ENCODE data around the gene ARHGAP45. TPM values are rescaled to one million over a fixed set of nuclear protein-coding genes. Genes with fewer than 3 reads are reported as not detected.
A peak's percentile ranks its signal among the peaks of the same experiment; 100 is the strongest.

The ARHGAP45 gene
- total and polyA plus RNA-seq, 9 of the 15 experiments (the other 6 are each of a cell fraction or from before 2014, with no cell fraction given): 0.08 to 22.1 (median 4.2) TPM

- TF ChIP-seq CEBPB (tag; IDR thresholded peaks at IDR 0.05) (0 out of 2 replicates have a peak, but pooled peaks have one; percentile 13), ZNF586 (CRISPR knock-in tag; conservative IDR thresholded peaks at IDR 0.05) (no peak)
- Histone ChIP-seq H3K79me2 (ENCODE audit: control insufficient read depth, insufficient read depth, low read length) (peaks cover 42% of the 10 kb centered on the region), H3K4me2 (ENCODE audit: insufficient read depth, low read length) (peak overlapping the region; percentile 88), H3K4me1 (replicated peaks in 1 of 2; ENCODE audit: control insufficient read depth in 2 of 2, insufficient read depth in 2 of 2, low read length in 2 of 2) (peaks cover 19 to 65% of the 10 kb centered on the region in 2 experiments; a peak in 4 of 5 replicates), H2AFZ (ENCODE audit: low read depth, low read length) (no peak overlapping the region), H3K9ac (ENCODE audit: insufficient read depth in 1 of 2, low read depth in 2 of 2, low read length in 2 of 2) (peak overlapping the region; percentile 87 to 100), H3K9me1 (ENCODE audit: control insufficient read depth, insufficient read depth, low read length) (no peaks in the 10 kb centered on the region), H3K9me3 (replicated peaks; ENCODE audit: control insufficient read depth, insufficient read depth, low read depth, low read length) (peaks cover under 1% of the 10 kb centered on the region; the same call in 1 of the 2 replicates), H3K27me3 (ENCODE audit: control insufficient read depth in 2 of 2, insufficient read depth in 2 of 2, low read length in 2 of 2) (no peaks in the 10 kb centered on the region), H3K4me3 (peak overlapping the region; percentile 78), H4K20me1 (replicated peaks; ENCODE audit: control insufficient read depth, insufficient read depth, low read length) (peaks cover 11% of the 10 kb centered on the region; the same call in 1 of the 2 replicates), H3K36me3 (ENCODE audit: control insufficient read depth, insufficient read depth, low read length) (peaks cover 43% of the 10 kb centered on the region), H3K27ac (ENCODE audit: extremely low read depth, low read depth, low read length) (peak overlapping the region; percentile 65; the same call in 2 of the 3 replicates)
- FAIRE-seq: no peak
- ChIA-PET POLR2A (interaction anchor here (0.9 to 6.2 kb wide), 4 partner anchors 10 to 17 kb away, joined by 3 to 45 read pairs (median 5); partner anchors contain the start of gene GPX4), CTCF (ENCODE audit: low intra/inter-chr PET ratio) (no interaction called here)
- BruUV-seq (replicated peaks): no TSS peak
- 51% methylated on average over 28 of the region's 32 CpGs for WGBS (ENCODE audit: insufficient coverage, low coverage, missing lambda C conversion rate)
- DNase-seq (ENCODE audit: extremely low read depth in 1 of 4, low spot score in 3 of 4): no peak
- in situ Hi-C loops (cut with MboI) (no loop called here), intact Hi-C loops (cut with micrococcal nuclease) (no loop called here)
- ATAC-seq: no peak
Measured at GRCh38 chr19:1093811-1094553, 27.0 kb downstream of the ARHGAP45 start.

- H3K9me1 ChIP-seq (ENCODE audit: control insufficient read depth, insufficient read depth, low read length): no peaks in the 10 kb centered on the region
- no peaks in the 10 kb centered on the region for H3K27me3 ChIP-seq (ENCODE audit: control insufficient read depth in 2 of 2, insufficient read depth in 2 of 2, low read length in 2 of 2)
- DNase-seq (ENCODE audit: extremely low read depth in 1 of 4, low spot score in 3 of 4) (no peak), ATAC-seq (no peak), FAIRE-seq (no peak)
- H3K4me2 ChIP-seq (ENCODE audit: insufficient read depth, low read length): peak overlapping the region; percentile 88
- peak overlapping the region; percentile 87 to 100 for H3K9ac ChIP-seq (ENCODE audit: insufficient read depth in 1 of 2, low read depth in 2 of 2, low read length in 2 of 2)
- peaks cover 42% of the 10 kb centered on the region for H3K79me2 ChIP-seq (ENCODE audit: control insufficient read depth, insufficient read depth, low read length)
- peaks cover 3% of the 10 kb centered on the region for H3K9me3 ChIP-seq (replicated peaks; ENCODE audit: control insufficient read depth, insufficient read depth, low read depth, low read length)
- in situ Hi-C loops (cut with MboI) (no loop called here), intact Hi-C loops (cut with micrococcal nuclease) (no loop called here)
- peaks cover 24 to 62% of the 10 kb centered on the region in 2 experiments; a peak in 4 of 5 replicates for H3K4me1 ChIP-seq (replicated peaks in 1 of 2; ENCODE audit: control insufficient read depth in 2 of 2, insufficient read depth in 2 of 2, low read length in 2 of 2)
- H3K27ac ChIP-seq (ENCODE audit: extremely low read depth, low read depth, low read length): peak overlapping the region; percentile 65
- H3K36me3 ChIP-seq (ENCODE audit: control insufficient read depth, insufficient read depth, low read length): peaks cover 37% of the 10 kb centered on the region
- 2% methylated on average over 13 of the region's 19 CpGs for WGBS (ENCODE audit: insufficient coverage, low coverage, missing lambda C conversion rate)
- peak overlapping the region; percentile 78 for H3K4me3 ChIP-seq
- CTCF ChIA-PET (ENCODE audit: low intra/inter-chr PET ratio): no interaction called here
- no peak overlapping the region for H2AFZ ChIP-seq (ENCODE audit: low read depth, low read length)
- POLR2A ChIA-PET: interaction anchor here (6.2 kb wide), 1 partner anchor 10 kb away, joined by 45 read pairs; no protein-coding TSS in a partner anchor
- peaks cover 11% of the 10 kb centered on the region; the same call in 1 of the 2 replicates for H4K20me1 ChIP-seq (replicated peaks; ENCODE audit: control insufficient read depth, insufficient read depth, low read length)
- BruUV-seq (replicated peaks): no TSS peak
- TF ChIP-seq NCOR1 (IDR thresholded peaks at IDR 0.05) (no peak), ZBED1 (IDR thresholded peaks at IDR 0.05) (no peak), ZBTB9 (CRISPR knock-in tag; IDR thresholded peaks at IDR 0.05) (no peak), POLR2AphosphoS5 (IDR thresholded peaks at IDR 0.05; ENCODE audit: control insufficient read depth, insufficient read depth, low read depth, low read length) (no peak), MNT (conservative IDR thresholded peaks at IDR 0.05) (no peak), ZNF311 (CRISPR knock-in tag; IDR thresholded peaks at IDR 0.05) (no peak), HDAC8 (tag; IDR thresholded peaks at IDR 0.05) (no peak), ZBTB33 (CRISPR knock-in tag; IDR thresholded peaks at IDR 0.05) (no peak)
Measured at GRCh38 chr19:1094655-1094977, 27.6 kb downstream of the ARHGAP45 start.
